HepG2 (cell line): Measurements from ENCODE around the gene WWTR1. TPM values are rescaled to one million over a fixed set of nuclear protein-coding genes. Genes with fewer than 3 reads are reported as not detected.
A peak's percentile ranks its signal among the peaks of the same experiment; 100 is the strongest.

ENCODE experiments used
- ATAC-seq: fragments of 200-7000 bp; cut with Tn5 transposase; 3 replicates; pipeline ENCODE4 v1.9.1; 2020; ENCODE audit warnings: mild to moderate bottlenecking, moderate library complexity
- BruUV-seq: library from RNA; stranded (reverse); fragments of 400-500 nt; replicated peaks from 2 replicates; lab custom pipeline; 2021; lab: Mats Ljungman, UMichigan
- CTCF ChIA-PET: fragments of 300-600 bp; formaldehyde crosslinking; extraction: SDS; loops from one replicate; lab custom pipeline; 2021; ENCODE audit warnings: low total read pairs, inconsistent platforms, low intra/inter-chr PET ratio; lab: Yijun Ruan, JAX
- POLR2A ChIA-PET: fragments of 350-600 bp; sonication (Branson Sonifier 250); formaldehyde crosslinking; loops from one replicate; lab custom pipeline; 2020; ENCODE audit warnings: antibody characterized with exemption, inconsistent platforms; lab: Yijun Ruan, JAX
- DNase-seq: peaks from one replicate; pipeline ENCODE4 v3.0.0-alpha.2; 2015; ENCODE audit warnings: low spot score
- FAIRE-seq: peaks from 3 replicates; lab custom pipeline; 2011; peaks lifted over from hg19 to GRCh38; lab: Jason Lieb, UNC
- H2AFZ ChIP-seq: one replicate; pipeline ENCODE4 v1.6.1; 2011; ENCODE audit warnings: low read length, inconsistent platforms
- H3K27ac ChIP-seq: fragments of 300-600 bp; 3 replicates; pipeline ENCODE4 v1.8.0; 2011; ENCODE audit warnings: mixed run types, mild to moderate bottlenecking, mixed read lengths, low read length, inconsistent platforms; ENCODE audit not compliant: insufficient read depth; ENCODE audit errors: extremely low read length
- H3K27me3 ChIP-seq, 2 experiments: fragments of 200-600 bp in 1 of 2; 2 replicates in 1 of 2; 3 replicates in 1 of 2; pipeline versions ENCODE4 v1.6.0 to v1.8.0; 2011; ENCODE audit warnings: low read length in 2 of 2, mild to moderate bottlenecking in 2 of 2, moderate library complexity in 2 of 2, inconsistent platforms in 1 of 2; ENCODE audit not compliant: insufficient read depth in 2 of 2, control insufficient read depth in 1 of 2
- H3K36me3 ChIP-seq, 2 experiments: fragments of 200-600 bp in 1 of 2; replicated peaks in 1 of 2; 2 replicates in 1 of 2; 3 replicates in 1 of 2; pipeline versions ENCODE4 v1.5.1 to v1.8.0; 2011; ENCODE audit warnings: low read length in 2 of 2, inconsistent platforms in 1 of 2; ENCODE audit not compliant: insufficient read depth in 2 of 2, control insufficient read depth in 1 of 2
- H3K4me1 ChIP-seq: 2 replicates; pipeline ENCODE4 v1.5.1; 2012; ENCODE audit warnings: low read length, inconsistent platforms; ENCODE audit not compliant: insufficient read depth
- H3K4me2 ChIP-seq: 2 replicates; pipeline ENCODE4 v1.6.0; 2011; ENCODE audit warnings: low read depth, low read length, inconsistent platforms
- H3K4me3 ChIP-seq, 3 experiments: fragments of 200-600 bp in 1 of 3; sonication (generic), shearing (Covaris generic) in 1 of 3; replicated peaks in 1 of 3; 2 replicates each; pipeline ENCODE4 v1.5.1; 2011 to 2016; ENCODE audit warnings: low read length in 3 of 3, inconsistent platforms in 2 of 3, low read depth in 2 of 3, mild to moderate bottlenecking in 2 of 3, control low read depth in 1 of 3, mixed read lengths in 1 of 3; ENCODE audit not compliant: insufficient read depth in 1 of 3
- H3K79me2 ChIP-seq: one replicate; pipeline ENCODE4 v1.6.1; 2011; ENCODE audit warnings: low read length, inconsistent platforms; ENCODE audit not compliant: insufficient read depth
- H3K9ac ChIP-seq: 2 replicates; pipeline ENCODE4 v1.6.0; 2011; ENCODE audit warnings: mild to moderate bottlenecking, low read depth, low read length, inconsistent platforms; ENCODE audit not compliant: insufficient read depth
- H3K9me3 ChIP-seq: 2 replicates; pipeline ENCODE4 v1.5.1; 2012; ENCODE audit warnings: mild to moderate bottlenecking, low read length
- H4K20me1 ChIP-seq: 2 replicates; pipeline ENCODE4 v1.6.0; 2011; ENCODE audit warnings: inconsistent platforms, mild to moderate bottlenecking, low read length, moderate library complexity; ENCODE audit not compliant: insufficient read depth
- CEBPG ChIP-seq: IDR thresholded peaks from 2 replicates; pipeline ENCODE4 v1.6.1; 2016
- RBAK ChIP-seq: sonication (generic); formaldehyde crosslinking; IDR thresholded peaks from 2 replicates; pipeline ENCODE4 v1.5.1; 2020; ENCODE audit warnings: mild to moderate bottlenecking, missing genetic modification reagents
- TARDBP ChIP-seq: sonication (generic); formaldehyde crosslinking; IDR thresholded peaks from 2 replicates; pipeline ENCODE4 v1.8.0; 2022; ENCODE audit warnings: mild to moderate bottlenecking, missing genetic modification reagents
- ZNF644 ChIP-seq: IDR thresholded peaks from 2 replicates; pipeline ENCODE4 v1.6.1; 2016; ENCODE audit warnings: low read depth
- ZNF782 ChIP-seq: sonication (generic); formaldehyde crosslinking; IDR thresholded peaks from 2 replicates; pipeline ENCODE4 v1.4.0; 2020; ENCODE audit warnings: missing genetic modification reagents, mild to moderate bottlenecking, borderline replicate concordance
- ZNF816 ChIP-seq: sonication (generic); formaldehyde crosslinking; IDR thresholded peaks from 2 replicates; pipeline ENCODE4 v1.8.0; 2022; ENCODE audit warnings: missing genetic modification reagents, mild to moderate bottlenecking, borderline replicate concordance
- WGBS: methylation state at CpG from one replicate; pipeline ENCODE4 v1.1.6; 2017; ENCODE audit warnings: low lambda C conversion rate; 5-methylcytosine and 5-hydroxymethylcytosine counted together
- in situ Hi-C: cut with HindIII; loops from 2 replicates; pipeline ENCODE4 v1.10.0; 2017; ENCODE audit warnings: low pct_unique_long_range_greater_than_20kb; ENCODE audit not compliant: extremely low pct_ligation_motif_present
- intact Hi-C: fragments of 100-400 bp; cut with micrococcal nuclease; formaldehyde crosslinking; loops from one replicate; pipeline ENCODE4 v1.10.0; 2022; ENCODE audit not compliant: unreplicated experiment
- polyA plus RNA-seq, 8 experiments: library from polyadenylated mRNA; depleted of rRNA in 3 of 8; stranded (reverse) in 7 of 8; unstranded in 1 of 8; fragments of >200 nt; fragmentation: Illumina TruSeq in 4 of 8; extraction: Trizol in 4 of 8; gene quantifications; 2 replicates each; pipeline versions ENCODE4 v1.2.1 to v1.2.3, GENCODE V29; 2011 to 2016; ENCODE audit warnings: low read depth in 4 of 8, missing spikeins in 1 of 8, mixed read lengths in 1 of 8; ENCODE audit not compliant: insufficient read depth in 1 of 8
- total RNA-seq, 5 experiments: library from RNA; depleted of rRNA; stranded (reverse); fragments of >200 nt; fragmentation: Illumina TruSeq; extraction: Trizol; gene quantifications; 2 replicates each; pipeline ENCODE4 v1.2.3, GENCODE V29; 2016; ENCODE audit warnings: low read depth in 1 of 5
- TF ChIP-seq, protein P1 (sequence below): sonication (generic); formaldehyde crosslinking; IDR thresholded peaks from 2 replicates; pipeline ENCODE4 v1.4.0; 2020; ENCODE audit warnings: mild to moderate bottlenecking, missing genetic modification reagents
- TF ChIP-seq, protein P2 (sequence below): sonication (generic); formaldehyde crosslinking; IDR thresholded peaks from 2 replicates; pipeline ENCODE4 v1.4.0; 2020; ENCODE audit warnings: missing genetic modification reagents
- TF ChIP-seq, protein P3 (sequence below): sonication (generic); formaldehyde crosslinking; IDR thresholded peaks from 2 replicates; pipeline ENCODE4 v1.4.0; 2020; ENCODE audit warnings: missing genetic modification reagents
- TF ChIP-seq, protein P4 (sequence below): sonication (generic); formaldehyde crosslinking; IDR thresholded peaks from 2 replicates; pipeline ENCODE4 v1.4.0; 2020; ENCODE audit warnings: missing genetic modification reagents, borderline replicate concordance

The WWTR1 gene
- total and polyA plus RNA-seq, 2 of the 13 experiments (the other 11 are each of a cell fraction or from before 2014, with no cell fraction given), result 19.7 to 139 TPM

DNA sequence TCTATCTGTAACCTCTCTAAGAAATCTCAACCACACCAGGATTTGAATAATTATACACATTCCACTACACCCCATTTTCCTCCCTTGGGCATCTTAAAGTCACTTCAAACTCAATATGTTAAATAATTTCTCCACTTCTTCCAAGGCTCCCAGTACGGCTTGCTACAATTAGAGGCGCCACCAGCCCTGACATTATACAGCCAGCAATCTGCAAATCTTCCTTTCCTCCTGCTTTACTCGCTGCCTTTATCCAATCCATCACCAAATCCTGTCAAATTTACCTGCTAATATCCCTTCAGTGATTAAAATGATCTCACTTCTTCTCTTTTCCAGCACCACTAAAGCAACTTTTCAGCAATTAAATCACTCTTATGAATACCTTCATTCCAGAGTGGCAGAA, 13.9 kb downstream of the WWTR1 start:
- BruUV-seq, result no TSS peak
- POLR2A ChIA-PET, result interaction anchor here (1.4 kb wide), 1 partner anchor 14 kb away, joined by 4 read pairs; the partner anchor contains the start of gene WWTR1
- no peak overlapping the region for H3K9ac ChIP-seq
- peaks cover 95% of the 10 kb centered on the region for H3K4me1 ChIP-seq
- CTCF ChIA-PET, result no interaction called here
- no peak overlapping the region for H2AFZ ChIP-seq
- in situ Hi-C loops, result no loop called here
- intact Hi-C loops, result loop anchor here (5.0 kb wide), 1 partner anchor 37 kb away; no protein-coding TSS in a partner anchor
- peak overlapping the region; percentile 12; the same call in 1 of the 2 replicates for H3K4me2 ChIP-seq
- no peak overlapping the region for H3K4me3 ChIP-seq
- peaks cover 14 to 39% of the 10 kb centered on the region in 2 experiments for H3K36me3 ChIP-seq
- TF ChIP-seq, protein P1, sequence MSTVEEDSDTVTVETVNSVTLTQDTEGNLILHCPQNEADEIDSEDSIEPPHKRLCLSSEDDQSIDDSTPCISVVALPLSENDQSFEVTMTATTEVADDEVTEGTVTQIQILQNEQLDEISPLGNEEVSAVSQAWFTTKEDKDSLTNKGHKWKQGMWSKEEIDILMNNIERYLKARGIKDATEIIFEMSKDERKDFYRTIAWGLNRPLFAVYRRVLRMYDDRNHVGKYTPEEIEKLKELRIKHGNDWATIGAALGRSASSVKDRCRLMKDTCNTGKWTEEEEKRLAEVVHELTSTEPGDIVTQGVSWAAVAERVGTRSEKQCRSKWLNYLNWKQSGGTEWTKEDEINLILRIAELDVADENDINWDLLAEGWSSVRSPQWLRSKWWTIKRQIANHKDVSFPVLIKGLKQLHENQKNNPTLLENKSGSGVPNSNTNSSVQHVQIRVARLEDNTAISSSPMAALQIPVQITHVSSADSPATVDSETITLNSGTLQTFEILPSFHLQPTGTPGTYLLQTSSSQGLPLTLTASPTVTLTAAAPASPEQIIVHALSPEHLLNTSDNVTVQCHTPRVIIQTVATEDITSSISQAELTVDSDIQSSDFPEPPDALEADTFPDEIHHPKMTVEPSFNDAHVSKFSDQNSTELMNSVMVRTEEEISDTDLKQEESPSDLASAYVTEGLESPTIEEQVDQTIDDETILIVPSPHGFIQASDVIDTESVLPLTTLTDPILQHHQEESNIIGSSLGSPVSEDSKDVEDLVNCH (CRISPR knock-in tag), result no peak
- no peak for TF ChIP-seq ZNF644 (CRISPR knock-in tag)
- TF ChIP-seq CEBPG (CRISPR knock-in tag), result no peak
- TF ChIP-seq RBAK (CRISPR knock-in tag), result no peak
- 80% methylated on average over 3 of the region's 3 CpGs for WGBS
- FAIRE-seq, result no peak
- peak overlapping the region; percentile 18 for H3K27ac ChIP-seq
- peaks cover 90% of the 10 kb centered on the region for H3K79me2 ChIP-seq
- no peak for DNase-seq
- no peak for ATAC-seq
- H3K9me3 ChIP-seq, result no peaks in the 10 kb centered on the region
- H4K20me1 ChIP-seq, result peaks cover 44% of the 10 kb centered on the region
- H3K27me3 ChIP-seq, result no peaks in the 10 kb centered on the region

- H3K9ac ChIP-seq, result no peak overlapping the region
- POLR2A ChIA-PET, result interaction anchor here (1.4 kb wide), 1 partner anchor 14 kb away, joined by 4 read pairs; the partner anchor contains the start of gene WWTR1
- 85% methylated on average over 4 of the region's 4 CpGs for WGBS
- no peak for TF ChIP-seq ZNF782 (CRISPR knock-in tag)
- no peak for TF ChIP-seq ZNF816 (CRISPR knock-in tag)
- TF ChIP-seq, protein P2, sequence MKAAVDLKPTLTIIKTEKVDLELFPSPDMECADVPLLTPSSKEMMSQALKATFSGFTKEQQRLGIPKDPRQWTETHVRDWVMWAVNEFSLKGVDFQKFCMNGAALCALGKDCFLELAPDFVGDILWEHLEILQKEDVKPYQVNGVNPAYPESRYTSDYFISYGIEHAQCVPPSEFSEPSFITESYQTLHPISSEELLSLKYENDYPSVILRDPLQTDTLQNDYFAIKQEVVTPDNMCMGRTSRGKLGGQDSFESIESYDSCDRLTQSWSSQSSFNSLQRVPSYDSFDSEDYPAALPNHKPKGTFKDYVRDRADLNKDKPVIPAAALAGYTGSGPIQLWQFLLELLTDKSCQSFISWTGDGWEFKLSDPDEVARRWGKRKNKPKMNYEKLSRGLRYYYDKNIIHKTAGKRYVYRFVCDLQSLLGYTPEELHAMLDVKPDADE (CRISPR knock-in tag), result no peak
- TF ChIP-seq ZNF644 (CRISPR knock-in tag), result no peak
- TF ChIP-seq, protein P3, sequence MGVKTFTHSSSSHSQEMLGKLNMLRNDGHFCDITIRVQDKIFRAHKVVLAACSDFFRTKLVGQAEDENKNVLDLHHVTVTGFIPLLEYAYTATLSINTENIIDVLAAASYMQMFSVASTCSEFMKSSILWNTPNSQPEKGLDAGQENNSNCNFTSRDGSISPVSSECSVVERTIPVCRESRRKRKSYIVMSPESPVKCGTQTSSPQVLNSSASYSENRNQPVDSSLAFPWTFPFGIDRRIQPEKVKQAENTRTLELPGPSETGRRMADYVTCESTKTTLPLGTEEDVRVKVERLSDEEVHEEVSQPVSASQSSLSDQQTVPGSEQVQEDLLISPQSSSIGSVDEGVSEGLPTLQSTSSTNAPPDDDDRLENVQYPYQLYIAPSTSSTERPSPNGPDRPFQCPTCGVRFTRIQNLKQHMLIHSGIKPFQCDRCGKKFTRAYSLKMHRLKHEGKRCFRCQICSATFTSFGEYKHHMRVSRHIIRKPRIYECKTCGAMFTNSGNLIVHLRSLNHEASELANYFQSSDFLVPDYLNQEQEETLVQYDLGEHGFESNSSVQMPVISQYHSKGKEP, result no peak
- TF ChIP-seq, protein P4, sequence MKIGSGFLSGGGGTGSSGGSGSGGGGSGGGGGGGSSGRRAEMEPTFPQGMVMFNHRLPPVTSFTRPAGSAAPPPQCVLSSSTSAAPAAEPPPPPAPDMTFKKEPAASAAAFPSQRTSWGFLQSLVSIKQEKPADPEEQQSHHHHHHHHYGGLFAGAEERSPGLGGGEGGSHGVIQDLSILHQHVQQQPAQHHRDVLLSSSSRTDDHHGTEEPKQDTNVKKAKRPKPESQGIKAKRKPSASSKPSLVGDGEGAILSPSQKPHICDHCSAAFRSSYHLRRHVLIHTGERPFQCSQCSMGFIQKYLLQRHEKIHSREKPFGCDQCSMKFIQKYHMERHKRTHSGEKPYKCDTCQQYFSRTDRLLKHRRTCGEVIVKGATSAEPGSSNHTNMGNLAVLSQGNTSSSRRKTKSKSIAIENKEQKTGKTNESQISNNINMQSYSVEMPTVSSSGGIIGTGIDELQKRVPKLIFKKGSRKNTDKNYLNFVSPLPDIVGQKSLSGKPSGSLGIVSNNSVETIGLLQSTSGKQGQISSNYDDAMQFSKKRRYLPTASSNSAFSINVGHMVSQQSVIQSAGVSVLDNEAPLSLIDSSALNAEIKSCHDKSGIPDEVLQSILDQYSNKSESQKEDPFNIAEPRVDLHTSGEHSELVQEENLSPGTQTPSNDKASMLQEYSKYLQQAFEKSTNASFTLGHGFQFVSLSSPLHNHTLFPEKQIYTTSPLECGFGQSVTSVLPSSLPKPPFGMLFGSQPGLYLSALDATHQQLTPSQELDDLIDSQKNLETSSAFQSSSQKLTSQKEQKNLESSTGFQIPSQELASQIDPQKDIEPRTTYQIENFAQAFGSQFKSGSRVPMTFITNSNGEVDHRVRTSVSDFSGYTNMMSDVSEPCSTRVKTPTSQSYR (CRISPR knock-in tag), result no peak
- TF ChIP-seq TARDBP (CRISPR knock-in tag), result no peak
These were observed 14.4 kb downstream of the WWTR1 start for GRCh38 chr3:149643482-149643798.

More at GRCh38 chr3:149643482-149643798, 14.4 kb downstream of the WWTR1 start:
- CTCF ChIA-PET, result no interaction called here
- Histone ChIP-seq H3K4me3 (no peak overlapping the region), H3K4me1 (peaks cover 97% of the 10 kb centered on the region), H3K9me3 (no peaks in the 10 kb centered on the region), H2AFZ (no peak overlapping the region), H3K27me3 (no peaks in the 10 kb centered on the region), H4K20me1 (peaks cover 41% of the 10 kb centered on the region), H3K36me3 (peaks cover 12 to 40% of the 10 kb centered on the region in 2 experiments), H3K27ac (peak overlapping the region; percentile 24), H3K4me2 (peak overlapping the region; percentile 12; the same call in 1 of the 2 replicates), H3K79me2 (peaks cover 91% of the 10 kb centered on the region)
- BruUV-seq, result TSS peak; percentile 8
- no peak for ATAC-seq
- intact Hi-C loops, result loop anchor here (5.0 kb wide), 1 partner anchor 36 kb away; no protein-coding TSS in a partner anchor
- FAIRE-seq, result no peak
- in situ Hi-C loops, result no loop called here
- DNase-seq, result no peak
